ENCODE measurements around the gene CHIC2.

Gene CHIC2

DNA sequence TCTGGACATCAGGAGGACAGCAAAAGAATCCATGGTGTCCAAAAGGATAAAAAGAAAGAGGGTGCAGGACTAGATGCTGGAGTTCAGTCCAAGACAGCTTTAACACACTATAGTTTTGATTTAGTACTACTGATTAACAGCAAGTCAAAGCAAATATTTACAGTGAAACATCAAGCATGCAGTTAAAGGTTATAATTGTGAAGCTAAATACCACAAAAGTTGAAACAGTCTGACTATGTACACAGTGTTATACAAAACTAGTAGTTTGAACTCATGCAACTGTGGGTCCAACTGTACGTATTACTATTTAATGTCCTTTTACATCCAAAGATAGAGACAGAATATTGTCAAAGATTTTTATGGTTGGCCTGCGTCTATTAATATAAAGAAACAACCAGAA is 57.6 kb downstream of the CHIC2 start:
- DNase-seq (ENCODE audit: low read depth in 2 of 2), result no peak

DNA sequence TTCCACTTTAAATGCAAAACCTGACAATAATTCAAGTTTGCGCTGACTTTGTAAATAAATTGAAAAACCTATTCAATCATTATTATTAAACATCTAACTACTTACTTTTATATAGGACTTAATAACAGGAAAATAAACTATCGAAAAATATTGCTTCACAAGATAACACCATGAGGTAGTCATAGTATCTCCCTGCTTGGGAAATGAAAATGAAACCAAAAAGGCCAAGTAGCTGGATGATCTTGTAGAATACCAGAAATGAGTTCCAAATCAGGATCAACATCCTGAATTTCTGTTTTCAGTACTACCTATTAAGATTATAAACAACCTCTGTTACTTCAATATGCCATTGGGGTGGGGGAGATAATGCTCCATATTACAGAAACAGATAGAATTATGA is 58.9 kb downstream of the CHIC2 start:
- DNase-seq (ENCODE audit: low read depth in 2 of 2), result no peak

DNA sequence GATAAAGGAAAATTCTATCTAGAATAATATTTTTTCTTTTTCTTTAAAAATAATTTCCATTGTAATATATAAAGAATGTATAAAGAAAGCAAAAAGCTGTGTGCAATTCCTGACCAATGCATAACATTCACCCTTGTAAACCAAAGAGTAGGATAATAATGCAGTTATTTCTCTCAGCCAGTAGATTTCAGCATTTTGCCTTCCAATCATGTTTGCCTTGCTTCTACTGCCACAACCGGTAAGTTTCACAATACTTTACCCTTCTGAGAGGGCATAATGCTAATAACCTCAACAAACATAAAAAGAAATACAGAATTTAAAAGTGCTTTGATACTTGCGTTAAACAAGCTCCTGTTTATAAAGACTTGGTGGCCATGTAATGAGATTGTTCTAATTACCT is 59.9 kb downstream of the CHIC2 start:
- DNase-seq (ENCODE audit: low read depth in 2 of 2), result no peak

DNA sequence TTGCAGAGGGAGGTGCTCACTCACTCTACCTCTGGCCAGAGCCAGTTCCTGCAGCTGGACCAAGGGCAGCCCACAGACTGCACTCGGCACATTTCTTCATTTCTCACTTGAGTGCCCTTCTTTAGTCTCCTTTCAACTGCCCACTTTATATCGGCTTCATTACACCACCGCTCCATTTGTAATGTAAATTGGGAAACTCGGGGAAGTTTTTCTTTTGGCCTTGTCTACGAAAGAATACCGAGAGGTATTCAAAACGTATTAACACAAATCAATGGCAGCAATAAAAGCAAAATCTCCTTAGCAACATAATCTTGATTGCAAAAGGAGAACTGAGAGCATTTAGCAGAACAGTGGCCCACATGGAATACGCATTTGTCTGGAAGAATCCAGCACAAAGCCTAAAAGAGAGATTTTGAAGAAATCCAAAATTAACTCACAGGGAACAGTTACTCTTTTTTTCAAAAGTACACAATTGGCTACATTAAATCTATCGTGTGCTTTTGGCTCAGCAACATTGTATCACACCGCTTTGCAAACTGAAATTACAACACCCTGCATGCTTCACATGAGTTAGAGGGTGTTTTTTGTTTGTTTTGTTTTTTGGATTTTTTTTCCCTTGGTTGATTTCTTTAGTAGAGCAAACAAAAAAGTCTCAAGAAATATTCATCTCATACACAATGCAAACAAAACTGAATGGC is 62.6 kb downstream of the CHIC2 start:
- no peak for DNase-seq (ENCODE audit: low read depth in 2 of 2)

DNA sequence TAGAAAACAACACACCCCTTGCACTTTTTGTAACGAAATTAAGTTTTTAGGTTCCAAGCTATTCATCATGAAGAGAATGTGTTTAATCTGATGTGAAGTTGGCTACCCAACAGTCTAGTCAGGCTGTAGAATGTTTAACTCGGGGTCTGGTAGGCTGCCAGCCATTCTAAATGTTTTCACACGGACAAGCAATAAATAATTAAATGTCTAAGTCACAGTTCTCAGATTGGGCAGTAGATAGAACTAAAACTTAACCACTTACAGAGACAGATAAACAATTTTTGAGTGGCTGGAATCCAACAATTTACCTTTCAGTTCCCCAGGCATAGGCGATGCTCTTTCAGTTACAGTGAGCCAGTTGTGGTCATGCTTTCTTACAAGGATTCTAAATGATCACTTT is 66.5 kb downstream of the CHIC2 start:
- DNase-seq (ENCODE audit: low read depth in 2 of 2), result no peak

DNA sequence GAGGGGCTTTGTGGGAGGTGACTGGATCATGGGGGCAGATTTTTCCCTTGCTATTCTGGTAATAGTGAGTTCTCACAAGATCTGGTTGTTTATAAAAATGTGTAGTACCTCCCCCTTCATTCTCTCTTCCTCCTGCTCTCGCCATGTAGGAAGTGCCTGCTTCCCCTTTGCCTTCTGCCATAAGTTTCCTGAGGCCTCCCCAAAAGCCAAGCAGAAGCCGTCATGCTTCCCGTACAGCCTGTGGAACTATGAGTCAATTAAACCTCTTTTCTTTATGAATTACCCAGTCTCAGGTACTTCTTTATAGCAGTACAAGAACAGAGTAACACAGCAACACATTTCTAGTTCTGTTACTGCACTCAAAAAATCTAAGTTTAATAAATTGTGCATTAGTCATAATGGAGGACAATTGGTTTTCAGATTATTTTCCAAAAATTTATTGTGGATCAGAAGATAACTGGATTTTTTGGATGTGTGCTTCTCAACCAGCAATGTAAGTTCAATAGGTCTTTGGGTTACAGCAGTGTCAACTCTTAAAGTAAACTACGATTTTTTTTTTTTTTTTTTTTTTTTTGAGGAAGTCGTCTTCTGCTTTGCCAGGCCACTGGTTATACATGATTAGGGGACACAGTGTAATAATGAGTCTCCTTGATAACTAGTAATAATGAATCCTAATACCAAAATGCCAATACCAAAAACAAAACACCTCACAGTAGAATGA is 69.9 kb downstream of the CHIC2 start:
- no peak for DNase-seq (ENCODE audit: low read depth in 2 of 2)

DNA sequence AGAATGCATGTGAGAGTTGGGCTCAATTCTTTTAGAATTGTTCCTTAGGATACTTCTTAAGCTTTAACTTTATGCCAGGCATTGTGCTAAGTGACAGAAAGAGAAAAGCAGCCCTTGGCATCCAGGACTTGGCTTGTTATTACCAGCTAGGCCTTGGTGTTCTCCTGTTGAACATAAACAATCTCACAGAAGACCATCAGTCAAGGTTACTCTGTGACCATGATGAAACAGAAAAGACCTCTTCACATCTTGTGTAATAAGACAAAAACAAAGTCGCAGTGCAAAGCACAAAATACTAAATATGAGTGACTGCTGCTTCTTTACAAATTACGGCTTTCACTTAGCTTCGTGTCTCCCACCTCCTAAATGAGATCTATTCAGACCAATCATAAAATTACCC is 71.6 kb downstream of the CHIC2 start:
- no peak for DNase-seq (ENCODE audit: low read depth in 2 of 2)

DNA sequence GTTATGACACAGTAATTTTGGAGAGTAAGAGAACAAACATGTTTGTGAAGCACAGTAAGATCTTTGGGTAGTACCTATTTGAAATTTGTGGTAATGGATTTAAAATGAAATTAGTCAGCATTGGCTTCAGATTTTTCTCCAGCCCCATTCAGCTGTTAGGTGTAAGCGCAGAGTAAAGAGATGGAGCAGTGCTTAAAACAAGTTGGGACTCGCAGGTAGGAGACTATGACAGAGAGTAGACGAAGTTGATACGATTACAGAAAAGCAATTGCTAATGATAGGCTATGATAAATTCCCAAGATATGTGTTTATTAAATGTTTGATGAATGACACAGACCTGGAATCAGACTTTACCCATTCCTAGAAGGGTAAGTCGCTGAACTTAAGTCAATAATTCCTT is 72.6 kb downstream of the CHIC2 start:
- no peak for DNase-seq (ENCODE audit: low read depth in 2 of 2)

DNA sequence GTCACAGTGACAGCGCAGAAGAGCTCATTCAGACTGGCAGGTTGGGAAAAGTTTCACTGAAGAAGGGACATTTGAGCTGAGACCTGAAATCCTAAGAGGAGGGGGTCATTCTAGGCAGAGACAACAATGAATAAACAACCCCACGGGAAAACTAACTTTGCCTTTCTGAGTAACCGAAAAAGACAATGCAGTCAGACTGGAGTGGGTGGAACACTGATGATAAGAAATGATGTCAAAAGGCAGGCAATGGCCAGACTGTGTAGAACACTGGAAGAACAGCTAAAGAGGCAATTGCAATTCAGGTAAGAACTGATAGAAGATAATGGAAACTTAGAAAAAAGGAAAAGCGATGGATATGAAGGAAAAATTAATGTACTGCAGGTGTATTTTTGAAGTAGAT is 73.8 kb downstream of the CHIC2 start:
- no peak for DNase-seq (ENCODE audit: low read depth in 2 of 2)

DNA sequence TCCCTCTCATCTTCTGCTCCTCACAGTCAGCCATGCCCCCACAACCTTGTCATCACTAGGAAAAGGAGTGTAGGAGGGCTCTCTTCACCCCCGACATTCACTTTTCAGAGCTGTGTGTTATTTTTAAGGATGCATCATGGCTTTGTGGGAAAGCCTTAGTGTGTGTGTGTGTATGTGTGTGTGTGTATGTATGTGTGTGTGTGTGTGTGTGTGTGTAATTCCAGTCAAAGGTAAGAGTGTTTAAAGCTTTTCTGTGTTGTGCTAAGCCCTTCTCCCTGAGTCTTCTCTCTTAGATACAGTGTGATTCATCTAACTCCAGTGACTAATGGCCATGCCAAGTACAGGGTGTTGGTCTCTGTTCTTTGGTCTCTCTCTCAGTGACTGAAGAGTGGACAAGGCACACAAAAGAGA is 76.6 kb downstream of the CHIC2 start:
- DNase-seq (ENCODE audit: low read depth in 2 of 2), result peak in 1 of 2 experiments; percentile 15

DNA sequence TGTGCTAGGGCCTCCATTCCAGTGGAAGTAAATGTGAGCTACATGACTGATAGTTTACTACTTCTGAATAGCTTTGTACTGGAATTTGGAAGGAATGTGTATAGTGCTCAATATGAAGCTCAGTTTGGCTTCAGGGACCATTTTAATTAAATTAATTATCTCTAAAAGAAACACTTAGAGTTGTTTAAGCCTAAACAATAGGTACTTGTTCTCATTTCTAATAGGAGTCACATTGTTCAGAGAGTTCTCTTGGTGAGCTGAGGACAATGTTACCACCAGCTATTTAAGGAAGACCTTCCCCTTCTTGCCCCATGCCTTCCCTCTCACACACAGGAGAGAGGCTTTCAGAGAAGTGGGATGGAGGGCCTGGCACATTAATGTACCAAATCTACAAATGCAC is 78.3 kb downstream of the CHIC2 start:
- DNase-seq (ENCODE audit: low read depth in 2 of 2), result no peak

DNA sequence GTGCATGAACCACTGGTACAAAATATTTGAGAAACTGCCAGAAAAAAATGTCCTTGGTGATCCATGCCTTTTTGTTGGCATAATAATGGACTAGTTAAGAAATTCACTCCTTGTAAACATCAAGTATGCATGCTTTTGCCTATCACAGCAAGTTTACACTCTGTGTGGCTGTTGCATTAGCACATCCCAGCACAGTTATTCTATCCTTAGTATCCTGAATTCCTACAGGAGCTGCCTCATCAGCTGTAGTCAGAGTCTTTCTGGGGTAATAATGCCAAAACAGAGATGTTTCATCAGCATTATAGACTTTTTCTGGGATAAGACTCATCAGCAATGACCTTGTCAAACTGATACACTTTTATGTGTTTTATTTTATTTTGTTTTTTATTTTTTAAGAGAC is 82.8 kb downstream of the CHIC2 start:
- no peak for DNase-seq (ENCODE audit: low read depth in 2 of 2)

DNA sequence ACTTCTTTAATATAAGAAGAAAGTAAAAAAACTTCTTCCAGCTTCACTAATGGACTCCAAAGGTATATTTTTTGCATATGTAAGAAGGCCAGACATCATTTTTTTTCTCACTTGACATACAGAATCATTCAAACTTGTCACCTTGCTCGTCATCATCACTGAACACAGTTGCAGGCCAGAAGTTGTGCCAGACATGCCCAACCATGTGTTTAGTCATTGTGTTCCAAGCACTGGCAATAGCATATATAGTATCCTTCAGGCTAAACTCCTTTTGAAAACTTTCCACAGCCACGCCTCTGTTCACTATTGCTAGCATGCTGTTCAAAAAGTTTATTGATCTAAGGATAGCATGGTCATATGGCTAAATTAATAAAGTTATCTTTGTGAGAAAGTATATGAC is 83.3 kb downstream of the CHIC2 start:
- DNase-seq (ENCODE audit: low read depth in 2 of 2), result no peak

DNA sequence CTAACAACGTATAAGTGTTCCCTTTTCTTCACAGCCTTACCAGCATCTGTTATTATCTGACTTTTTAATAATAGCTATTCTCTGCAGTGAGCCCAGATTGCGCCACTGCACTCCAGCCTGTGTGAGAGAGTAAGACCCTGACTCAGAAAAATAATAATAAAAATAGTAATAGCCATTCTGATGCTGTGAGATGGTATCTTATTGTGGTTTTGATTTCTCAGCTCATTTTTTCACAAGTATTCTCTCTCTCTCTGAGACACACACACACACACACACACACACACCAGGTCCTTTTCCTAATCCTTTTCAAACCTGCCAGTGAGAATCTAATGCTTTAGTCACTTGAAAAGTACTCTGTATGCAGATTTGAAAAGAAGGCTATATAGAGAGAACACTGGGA is 89.8 kb downstream of the CHIC2 start:
- peak in 1 of 2 experiments; percentile 20 for DNase-seq (ENCODE audit: low read depth in 2 of 2)

DNA sequence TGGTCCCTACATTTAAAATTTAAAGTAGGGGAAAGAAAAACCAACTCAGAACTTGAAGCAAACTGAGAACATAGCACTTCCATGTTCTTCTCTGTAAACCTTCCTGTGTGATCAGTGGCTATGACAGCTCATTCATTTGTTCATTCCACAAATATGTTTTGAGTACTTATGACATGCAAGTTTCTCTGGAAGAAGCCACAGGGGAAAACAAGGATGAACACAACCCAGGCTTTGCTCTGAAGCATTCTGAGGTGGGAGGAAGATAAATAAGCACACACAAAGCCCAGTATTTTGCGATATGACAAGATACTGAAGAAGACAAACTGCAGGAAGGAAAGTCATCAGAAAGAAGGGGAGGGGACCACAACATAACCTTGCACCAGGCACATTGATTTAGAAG is 96.4 kb downstream of the CHIC2 start:
- no peak for DNase-seq (ENCODE audit: low read depth in 2 of 2)

DNA sequence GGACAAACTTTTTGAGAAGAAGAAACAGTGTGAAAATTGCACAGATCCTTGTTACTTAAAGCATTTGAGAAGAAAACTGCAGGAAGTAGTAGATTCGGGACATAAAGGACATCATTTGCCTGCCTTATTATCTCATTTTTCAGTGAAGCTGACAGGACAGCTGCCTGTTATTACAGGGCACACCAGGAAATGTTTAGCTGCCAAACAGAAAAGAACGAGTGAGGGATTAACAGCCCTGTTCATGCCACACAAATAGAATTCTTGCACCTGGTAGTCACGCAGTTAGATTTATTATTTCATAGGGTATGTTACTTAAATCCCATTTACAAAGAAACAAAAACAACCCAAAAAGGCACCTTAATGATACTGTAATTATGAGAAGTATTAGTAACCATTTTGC is 100.6 kb downstream of the CHIC2 start:
- no peak for DNase-seq (ENCODE audit: low read depth in 2 of 2)

DNA sequence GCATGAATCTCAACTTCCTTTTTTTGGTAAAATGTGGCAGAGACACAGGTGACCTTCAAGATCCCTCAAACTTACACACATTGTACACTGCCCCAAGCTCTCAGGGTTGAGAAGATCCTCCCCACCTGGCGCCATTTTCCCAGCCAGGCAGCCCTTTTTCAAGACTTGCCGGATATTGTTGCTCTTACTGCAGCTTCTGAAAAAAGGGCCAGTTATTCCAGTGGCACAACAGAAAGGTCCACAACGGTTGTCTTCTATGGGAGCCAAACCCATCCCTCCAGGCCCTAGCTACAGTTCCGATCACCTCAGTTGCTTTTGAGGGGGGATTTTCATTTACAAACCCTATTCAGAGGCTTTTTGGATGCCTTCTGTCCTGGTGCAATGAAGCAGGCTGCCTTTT is 101.1 kb downstream of the CHIC2 start:
- DNase-seq (ENCODE audit: low read depth in 2 of 2), result no peak

DNA sequence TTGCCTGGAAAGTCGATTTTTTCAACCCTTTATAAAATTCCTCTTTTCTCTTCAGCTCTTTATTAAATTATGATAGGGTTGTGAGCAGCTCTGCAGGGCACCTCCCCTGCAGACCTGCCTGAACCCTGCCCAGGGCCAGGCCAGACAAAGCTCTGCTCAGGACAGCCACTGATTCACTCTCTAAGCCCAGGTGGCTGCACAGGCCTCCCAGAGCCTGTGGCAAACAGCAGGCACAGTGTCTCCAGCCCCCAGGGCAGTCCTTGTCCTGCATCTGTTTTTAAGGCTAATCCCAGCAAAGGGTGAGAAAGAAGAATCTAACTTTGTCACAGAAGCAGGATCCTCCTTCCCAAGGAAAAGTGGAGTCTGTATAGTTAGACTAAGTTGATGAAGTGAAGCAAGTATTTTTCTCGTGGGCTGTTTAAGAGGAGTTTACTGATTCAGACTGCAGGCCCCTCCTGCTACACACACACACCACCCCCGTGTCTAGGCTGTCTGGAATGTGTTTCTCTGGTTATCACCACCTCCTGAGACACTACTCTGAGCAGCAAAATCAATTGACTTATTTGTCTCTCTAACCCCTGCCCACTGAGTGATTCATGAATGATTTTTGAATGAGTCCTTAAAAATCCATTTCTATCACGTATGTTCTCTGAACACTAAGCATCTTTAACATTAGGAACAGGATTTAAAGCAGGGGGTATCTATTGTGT is 101.7 kb downstream of the CHIC2 start:
- DNase-seq (ENCODE audit: low read depth in 2 of 2), result peak; percentile 77 to 78

DNA sequence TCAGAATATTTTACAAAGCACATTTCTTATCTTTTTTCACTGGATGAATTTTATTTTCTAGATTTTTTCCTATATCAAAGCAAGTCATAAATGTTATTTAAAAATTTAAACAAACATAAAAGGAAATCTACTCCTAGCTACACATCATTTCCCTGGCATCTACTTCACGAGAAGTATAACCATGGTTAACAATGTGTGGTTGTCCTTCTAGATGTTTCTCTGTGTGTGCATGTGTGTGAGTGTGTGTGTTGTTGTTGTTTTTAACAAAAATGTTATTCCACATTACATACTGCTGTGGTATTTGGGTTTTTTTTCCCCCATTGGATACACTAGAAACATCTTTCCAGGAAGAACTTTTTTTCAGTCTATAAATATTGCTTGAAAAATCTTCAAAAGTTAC is 103.1 kb downstream of the CHIC2 start:
- no peak for DNase-seq (ENCODE audit: low read depth in 2 of 2)

DNA sequence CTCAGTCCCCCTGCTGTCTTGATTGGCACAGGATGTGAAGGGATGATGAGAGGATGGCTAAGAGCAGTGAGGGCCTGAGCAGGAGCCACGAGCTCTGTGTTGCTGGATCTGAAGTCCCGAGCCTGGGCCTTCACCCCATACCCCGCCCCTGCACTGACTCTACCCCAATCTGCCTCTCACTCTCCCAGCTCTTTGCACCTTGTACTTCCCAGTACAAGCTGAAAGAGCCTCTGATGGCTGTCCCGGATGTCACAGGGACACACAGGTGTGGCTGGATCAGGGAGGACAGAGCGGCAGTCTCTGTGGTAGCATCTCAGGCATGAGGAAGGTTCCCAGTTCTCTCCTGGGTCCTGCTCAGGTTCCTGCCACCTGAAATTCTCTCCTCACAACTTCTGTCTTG is 103.6 kb downstream of the CHIC2 start:
- DNase-seq (ENCODE audit: low read depth in 2 of 2), result no peak

Measured in fibroblast of skin of left biceps (primary cell).